Activated naive CD8-positive, alpha-beta T cell (primary cell): Measurements from ENCODE around the gene ITCH.
"Not testable (repeated sequence)": the region's sequence is repeated elsewhere in the genome, so short reads cannot be mapped to it uniquely, and the experiment has no call there.

Source experiments
- H3K27ac Mint-ChIP-seq: one replicate; pipeline ENCODE4 v1.8.0; 2021; ENCODE audit warnings: mixed read lengths
- H3K27me3 Mint-ChIP-seq: one replicate; pipeline ENCODE4 v1.8.0; 2021; ENCODE audit warnings: mixed read lengths
- H3K36me3 Mint-ChIP-seq: one replicate; pipeline ENCODE4 v1.8.0; 2021; ENCODE audit warnings: mixed read lengths
- H3K4me1 Mint-ChIP-seq: one replicate; pipeline ENCODE4 v1.8.0; 2021; ENCODE audit warnings: low read depth, mixed read lengths
- H3K4me3 Mint-ChIP-seq: one replicate; pipeline ENCODE4 v1.8.0; 2021; ENCODE audit warnings: mild to moderate bottlenecking, mixed read lengths
- H3K9me3 Mint-ChIP-seq: one replicate; pipeline ENCODE4 v1.8.0; 2021; ENCODE audit warnings: low read depth, mixed read lengths

ITCH gene

DNA sequence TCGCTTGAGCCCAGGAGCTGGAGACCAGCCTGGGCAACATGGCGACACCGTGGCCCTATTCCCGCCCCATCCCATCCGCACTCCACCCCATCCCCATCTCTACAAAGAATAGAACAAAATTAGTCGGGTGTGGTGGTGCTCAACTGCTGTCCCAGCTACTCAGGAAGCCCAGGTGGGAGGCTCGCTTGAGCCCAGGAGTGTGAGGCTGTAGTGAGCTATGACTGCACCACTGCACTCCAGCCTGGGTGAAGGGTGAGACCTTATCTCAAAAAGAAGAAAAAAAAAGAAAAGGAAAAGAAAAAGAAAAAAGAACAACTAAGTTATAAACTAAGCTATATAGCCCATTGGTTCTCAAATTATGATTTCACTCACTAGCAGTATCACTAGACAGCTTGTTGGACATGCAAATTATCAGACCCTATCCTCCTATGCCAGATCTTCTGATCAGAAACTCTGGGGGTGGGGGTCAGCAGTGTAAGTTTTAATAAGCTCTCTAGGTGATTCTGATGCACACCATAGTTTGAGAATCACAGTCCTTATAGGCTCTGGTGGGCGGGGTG is 491 bp upstream of the ITCH start:
- peak overlapping the region; percentile 99 for H3K27ac Mint-ChIP-seq
- H3K4me3 Mint-ChIP-seq = peak overlapping the region; percentile 99
- peaks cover 37% of the 10 kb centered on the region for H3K4me1 Mint-ChIP-seq
- peaks cover 7% of the 10 kb centered on the region for H3K36me3 Mint-ChIP-seq
- no peaks in the 10 kb centered on the region for H3K9me3 Mint-ChIP-seq
- no peaks in the 10 kb centered on the region for H3K27me3 Mint-ChIP-seq

DNA sequence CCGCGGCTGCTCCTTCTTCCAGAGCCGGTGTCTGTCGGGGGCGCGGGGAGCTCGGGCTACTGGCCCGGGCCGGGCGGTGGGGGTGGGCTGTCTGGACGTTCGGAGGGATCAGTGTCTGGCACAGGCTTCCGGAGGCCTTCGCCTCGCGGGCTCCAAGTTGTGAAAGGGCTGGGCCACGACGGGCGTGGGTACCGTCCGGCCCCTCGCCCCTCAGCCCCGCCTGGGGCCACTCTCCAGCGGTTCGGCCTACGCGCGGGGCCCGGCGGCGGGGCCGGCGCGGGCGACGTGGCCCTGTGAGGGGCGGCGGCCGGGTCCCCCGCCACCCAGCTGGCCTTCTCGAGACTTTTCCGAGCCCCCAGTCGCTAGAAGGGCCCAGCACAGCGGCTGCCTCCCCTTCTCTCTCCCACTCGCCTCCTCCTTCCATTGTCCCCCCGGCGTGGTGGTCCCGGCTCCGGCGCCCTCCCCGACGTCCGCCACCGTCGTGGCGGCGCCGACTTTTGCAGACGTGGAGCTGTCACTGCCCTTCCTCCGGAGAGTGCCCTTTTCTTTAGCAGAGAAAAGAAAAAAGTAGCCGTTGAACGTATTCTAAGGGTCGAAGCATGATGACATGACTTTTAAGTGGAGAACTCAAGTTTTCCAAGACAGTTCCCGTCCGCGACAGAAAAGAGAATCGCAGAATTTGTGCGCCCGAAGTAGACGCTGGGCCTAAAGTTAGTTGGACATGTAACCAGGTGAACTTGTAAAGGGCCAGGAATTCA is 571 bp downstream of the ITCH start:
- Mint-ChIP-seq H3K4me1 (peaks cover 46% of the 10 kb centered on the region), H3K27me3 (no peaks in the 10 kb centered on the region), H3K36me3 (peaks cover 7% of the 10 kb centered on the region), H3K9me3 (no peaks in the 10 kb centered on the region), H3K4me3 (peak overlapping the region; percentile 99), H3K27ac (peak overlapping the region; percentile 99)

DNA sequence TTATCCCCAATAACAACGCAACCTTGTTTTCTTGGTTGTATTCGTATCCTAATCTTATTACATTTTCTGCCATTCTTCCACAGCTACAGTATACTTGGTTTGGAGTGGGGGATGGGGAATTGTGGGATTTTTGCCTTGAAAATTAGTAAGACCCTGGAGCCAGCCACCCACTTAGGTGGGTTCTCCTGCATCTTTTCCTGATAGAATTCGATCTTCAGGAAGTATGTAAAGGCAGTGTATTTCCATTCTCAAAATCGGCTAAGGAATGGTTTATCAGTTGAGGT is 1.1 kb downstream of the ITCH start:
- Mint-ChIP-seq H3K36me3 (peaks cover 7% of the 10 kb centered on the region), H3K9me3 (no peaks in the 10 kb centered on the region), H3K27ac (peak overlapping the region; percentile 85), H3K27me3 (no peaks in the 10 kb centered on the region), H3K4me3 (peak overlapping the region; percentile 92), H3K4me1 (peaks cover 51% of the 10 kb centered on the region)

DNA sequence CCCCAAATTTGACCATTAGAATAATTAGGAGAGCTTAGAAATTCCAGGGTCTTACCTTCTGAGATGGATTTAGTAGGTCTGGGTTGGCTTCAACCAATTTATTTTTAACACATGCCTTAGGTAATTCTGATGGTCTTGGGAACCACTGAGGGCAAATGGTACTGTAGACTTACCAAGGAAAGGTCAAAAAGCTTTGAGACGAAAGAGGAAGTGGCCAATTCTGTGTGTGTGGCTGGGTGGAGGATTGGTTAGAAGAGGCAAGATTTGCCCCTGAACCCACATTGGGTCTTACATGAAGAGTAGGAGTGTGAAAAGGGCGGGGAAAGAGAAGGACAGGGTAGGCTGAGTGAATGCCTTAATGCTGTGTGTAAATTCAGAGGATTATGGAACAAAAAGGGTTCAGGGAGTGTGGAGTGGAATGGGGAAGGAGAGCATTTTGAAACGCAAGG is 2.7 kb downstream of the ITCH start:
- H3K4me3 Mint-ChIP-seq = peak overlapping the region; percentile 77
- H3K27ac Mint-ChIP-seq = peak overlapping the region; percentile 59
- peaks cover 7% of the 10 kb centered on the region for H3K36me3 Mint-ChIP-seq
- no peaks in the 10 kb centered on the region for H3K9me3 Mint-ChIP-seq
- peaks cover 57% of the 10 kb centered on the region for H3K4me1 Mint-ChIP-seq
- no peaks in the 10 kb centered on the region for H3K27me3 Mint-ChIP-seq

DNA sequence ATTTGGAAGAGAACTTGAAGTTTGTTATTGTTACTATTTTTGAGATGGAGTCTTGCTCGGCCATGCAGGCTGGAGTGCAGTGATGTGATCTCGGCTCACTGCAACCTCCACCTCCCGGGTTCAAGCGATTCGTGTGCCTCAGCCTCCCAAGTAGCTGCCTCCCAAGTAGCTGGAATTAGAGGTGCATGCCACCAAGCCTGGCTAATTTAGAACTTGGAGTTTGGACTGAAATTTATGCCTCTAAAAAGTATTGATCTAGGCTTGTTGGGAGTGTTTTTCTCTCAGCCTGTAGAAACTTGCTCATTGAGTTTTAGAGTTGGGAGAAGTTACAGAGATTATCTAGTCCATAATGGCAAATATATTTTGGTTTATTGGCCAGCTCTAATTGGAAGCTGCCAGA is 4.1 kb downstream of the ITCH start:
- Mint-ChIP-seq H3K4me3 (no peak overlapping the region), H3K36me3 (peaks cover 10% of the 10 kb centered on the region), H3K4me1 (peaks cover 59% of the 10 kb centered on the region), H3K27me3 (no peaks in the 10 kb centered on the region), H3K9me3 (no peaks in the 10 kb centered on the region), H3K27ac (no peak overlapping the region)

DNA sequence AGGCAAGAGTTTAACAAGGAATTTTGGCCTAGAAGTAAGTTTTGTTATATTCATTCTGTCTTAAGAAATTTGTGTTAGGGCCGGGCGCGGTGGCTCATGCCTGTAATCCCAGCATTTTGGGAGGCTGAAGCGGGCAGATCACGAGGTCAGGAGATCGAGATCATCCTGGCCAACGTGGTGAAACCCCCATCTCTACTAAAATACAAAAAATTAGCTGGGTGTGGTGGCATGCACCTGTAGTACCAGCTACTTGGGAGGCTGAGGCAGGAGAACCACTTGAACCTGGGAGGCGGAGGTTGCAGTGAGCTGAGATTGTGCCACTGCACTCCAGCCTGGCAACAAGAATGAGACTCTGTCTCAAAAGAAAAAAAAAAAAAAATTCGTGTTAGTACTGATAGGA is 4.8 kb downstream of the ITCH start:
- not testable (repeated sequence) for H3K9me3 Mint-ChIP-seq, H3K36me3 Mint-ChIP-seq, H3K27me3 Mint-ChIP-seq, H3K27ac Mint-ChIP-seq
- H3K4me3 Mint-ChIP-seq = peak overlapping the region; percentile 15
- peaks cover 57% of the 10 kb centered on the region for H3K4me1 Mint-ChIP-seq

DNA sequence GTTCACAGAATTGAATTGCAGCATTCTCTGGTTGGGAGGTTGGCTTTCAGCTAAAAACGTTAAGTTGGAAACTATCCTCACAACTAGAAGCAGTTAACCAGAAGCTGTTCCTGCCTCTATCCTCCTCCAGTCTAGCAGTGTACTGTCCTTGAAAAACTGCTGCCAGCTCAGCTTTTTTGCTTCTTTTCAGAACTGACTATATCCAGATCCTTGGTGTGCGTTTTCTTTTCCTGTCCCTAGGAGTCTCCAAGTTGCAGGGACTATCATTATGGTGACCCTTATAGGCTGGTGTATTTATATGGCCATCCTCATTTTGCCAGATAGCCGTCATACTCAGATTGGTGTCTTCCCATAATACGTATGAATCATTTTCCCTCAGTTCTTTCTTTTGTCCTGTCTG is 5.5 kb downstream of the ITCH start:
- Mint-ChIP-seq H3K36me3 (peaks cover 10% of the 10 kb centered on the region), H3K4me3 (no peak overlapping the region), H3K27ac (peak overlapping the region; percentile 41), H3K27me3 (no peaks in the 10 kb centered on the region), H3K9me3 (no peaks in the 10 kb centered on the region), H3K4me1 (peaks cover 54% of the 10 kb centered on the region)

DNA sequence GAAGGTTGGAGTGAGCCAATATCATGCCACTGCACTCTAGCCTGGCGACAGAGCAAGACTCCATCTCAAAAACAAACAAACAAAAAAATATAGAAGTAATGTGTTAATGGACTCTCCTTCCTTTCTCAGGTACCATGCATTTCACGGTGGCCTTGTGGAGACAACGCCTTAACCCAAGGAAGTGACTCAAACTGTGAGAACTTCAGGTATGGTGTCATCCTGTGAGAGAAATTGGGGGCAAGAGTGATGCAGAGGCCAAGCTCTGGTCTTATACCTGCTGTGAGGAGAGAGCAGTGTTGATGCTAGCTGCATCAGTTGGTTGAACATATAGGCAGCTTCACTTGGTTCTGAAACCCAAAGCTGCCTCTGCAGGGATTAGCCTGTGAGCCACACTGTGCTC is 6.2 kb downstream of the ITCH start:
- no peak overlapping the region for H3K27ac Mint-ChIP-seq
- no peak overlapping the region for H3K4me3 Mint-ChIP-seq
- H3K9me3 Mint-ChIP-seq = no peaks in the 10 kb centered on the region
- H3K4me1 Mint-ChIP-seq = peaks cover 54% of the 10 kb centered on the region
- H3K27me3 Mint-ChIP-seq = no peaks in the 10 kb centered on the region
- H3K36me3 Mint-ChIP-seq = peaks cover 12% of the 10 kb centered on the region

DNA sequence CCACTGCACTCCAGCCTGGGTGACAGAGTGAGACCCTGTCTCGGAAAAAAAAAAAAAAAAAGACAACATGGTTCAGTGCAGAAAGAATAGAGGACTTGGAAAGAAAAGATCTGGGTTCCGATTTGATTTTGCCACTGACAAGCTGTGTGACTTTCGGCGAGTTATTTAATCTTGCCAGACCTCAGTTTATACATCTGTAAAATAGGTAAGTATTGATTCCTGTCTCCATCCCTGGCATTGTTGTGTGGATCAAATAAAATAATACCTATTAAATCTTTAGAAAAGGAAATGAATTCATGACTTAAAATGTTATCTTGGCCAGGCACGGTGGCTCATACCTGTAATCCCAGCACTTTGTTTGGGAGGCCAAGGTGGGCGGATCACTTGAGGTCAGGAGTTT is 7.0 kb downstream of the ITCH start:
- Mint-ChIP-seq H3K9me3 (no peaks in the 10 kb centered on the region), H3K27ac (no peak overlapping the region), H3K4me1 (peaks cover 55% of the 10 kb centered on the region), H3K36me3 (peaks cover 13% of the 10 kb centered on the region), H3K27me3 (no peaks in the 10 kb centered on the region), H3K4me3 (no peak overlapping the region)

DNA sequence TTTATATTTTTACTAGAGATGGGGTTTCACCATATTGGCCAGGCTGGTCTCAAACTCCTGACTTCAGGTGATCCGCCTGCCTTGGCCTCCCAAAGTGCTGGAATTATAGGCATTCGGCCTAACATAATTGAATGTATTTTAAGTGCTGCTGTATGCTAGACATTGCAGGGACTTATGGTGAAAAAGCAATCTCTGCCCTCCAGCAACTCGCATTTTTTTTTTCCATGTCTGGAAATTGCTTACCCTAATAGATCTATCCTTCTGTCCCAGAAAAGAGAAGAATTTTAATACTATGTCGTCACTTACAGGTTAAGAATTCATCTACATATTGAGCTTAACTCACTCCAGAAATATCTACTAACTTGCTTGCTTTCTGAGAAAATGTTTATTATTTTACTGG is 10.4 kb downstream of the ITCH start:
- Mint-ChIP-seq H3K4me3 (no peak overlapping the region), H3K36me3 (peaks cover 6% of the 10 kb centered on the region), H3K27me3 (no peaks in the 10 kb centered on the region), H3K27ac (no peak overlapping the region), H3K9me3 (no peaks in the 10 kb centered on the region), H3K4me1 (peaks cover 42% of the 10 kb centered on the region)

DNA sequence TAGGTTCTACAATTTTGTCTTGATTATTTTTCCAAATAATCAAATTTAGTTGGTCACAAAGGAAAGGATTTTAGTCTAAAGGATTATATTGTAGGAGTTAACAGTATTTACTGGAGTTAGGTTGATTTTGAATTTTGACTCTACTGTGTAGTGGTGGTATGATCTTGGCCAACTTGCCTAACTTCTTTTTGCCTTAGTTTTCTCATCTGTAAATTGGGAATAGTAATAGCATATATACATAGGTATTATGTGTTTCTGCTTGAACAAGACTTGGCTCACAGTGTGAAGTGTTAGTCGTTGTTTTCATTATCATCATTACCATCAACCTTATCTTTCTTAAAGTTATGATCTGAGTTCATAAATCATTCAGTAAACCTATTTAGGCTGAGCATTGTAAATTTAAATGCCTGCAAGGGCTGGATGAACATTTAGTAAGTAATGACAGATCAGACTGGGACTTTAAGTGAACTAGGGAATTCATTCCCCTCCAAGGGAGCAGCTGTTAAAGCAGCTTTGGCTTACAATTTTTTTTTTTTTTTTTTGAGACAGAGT is 11.2 kb downstream of the ITCH start:
- Mint-ChIP-seq H3K4me3 (no peak overlapping the region), H3K9me3 (no peaks in the 10 kb centered on the region), H3K27me3 (no peaks in the 10 kb centered on the region), H3K4me1 (peaks cover 36% of the 10 kb centered on the region), H3K27ac (no peak overlapping the region), H3K36me3 (peaks cover 6% of the 10 kb centered on the region)

DNA sequence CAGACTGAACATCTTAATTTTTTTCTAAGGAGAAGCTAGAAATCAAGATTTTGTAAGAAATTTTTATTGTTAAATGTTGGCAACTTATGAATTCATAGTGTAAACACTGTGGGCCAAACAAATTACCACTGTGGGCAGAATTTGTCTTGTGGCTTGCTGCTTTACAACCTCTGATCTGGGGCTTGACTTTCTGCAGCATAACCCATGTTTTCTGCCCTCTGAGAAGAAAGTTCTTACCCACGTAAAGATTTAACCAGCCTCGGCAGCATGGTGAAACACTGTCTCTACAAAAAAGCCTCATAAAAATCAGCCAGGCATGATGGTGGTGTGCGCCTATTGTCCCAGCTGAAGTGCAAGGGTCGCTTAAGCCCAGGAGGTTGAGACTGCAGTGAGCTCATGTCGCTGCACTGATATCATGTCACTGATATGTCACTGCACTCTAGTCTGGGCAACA is 12.9 kb downstream of the ITCH start:
- Mint-ChIP-seq H3K9me3 (no peaks in the 10 kb centered on the region), H3K27ac (no peak overlapping the region), H3K27me3 (no peaks in the 10 kb centered on the region), H3K36me3 (peaks cover 8% of the 10 kb centered on the region), H3K4me1 (peaks cover 31% of the 10 kb centered on the region), H3K4me3 (no peak overlapping the region)

DNA sequence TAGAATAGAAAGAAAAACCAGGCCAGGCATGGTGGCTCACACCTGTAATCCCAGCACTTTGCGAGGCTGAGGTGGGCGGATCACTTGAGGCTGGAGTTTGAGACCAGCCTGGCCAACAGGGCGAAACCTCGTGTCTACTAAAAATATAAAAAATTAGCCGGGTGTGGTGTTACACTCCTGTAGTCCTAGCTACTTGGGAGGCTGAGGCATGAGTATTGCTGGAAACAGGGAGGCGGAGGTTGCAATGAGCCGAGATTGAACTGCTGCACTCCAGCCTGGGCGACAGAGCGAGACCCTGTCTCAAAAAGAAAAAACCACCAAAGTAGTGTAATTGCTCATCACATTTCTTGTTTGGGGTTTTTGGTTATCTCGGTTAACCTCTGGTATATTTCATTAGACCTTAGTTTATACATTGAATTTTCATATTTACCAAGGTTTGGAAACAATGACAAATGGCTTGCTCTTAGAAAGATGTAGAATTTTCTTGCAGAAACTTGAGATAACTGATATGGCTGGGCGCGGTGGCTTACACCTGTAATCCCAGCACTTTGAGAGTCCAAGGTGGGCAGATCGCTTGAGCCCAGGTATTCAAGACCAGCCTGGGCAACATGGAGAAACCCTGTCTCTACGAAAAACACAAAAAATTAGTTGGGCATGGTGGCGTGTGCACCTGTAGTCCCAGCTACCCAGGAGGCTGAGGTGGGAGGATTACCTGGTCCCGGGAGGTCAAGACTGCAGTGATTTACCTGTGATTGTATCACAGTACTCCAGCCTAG is 14.2 kb downstream of the ITCH start:
- H3K4me3 Mint-ChIP-seq = no peak overlapping the region

DNA sequence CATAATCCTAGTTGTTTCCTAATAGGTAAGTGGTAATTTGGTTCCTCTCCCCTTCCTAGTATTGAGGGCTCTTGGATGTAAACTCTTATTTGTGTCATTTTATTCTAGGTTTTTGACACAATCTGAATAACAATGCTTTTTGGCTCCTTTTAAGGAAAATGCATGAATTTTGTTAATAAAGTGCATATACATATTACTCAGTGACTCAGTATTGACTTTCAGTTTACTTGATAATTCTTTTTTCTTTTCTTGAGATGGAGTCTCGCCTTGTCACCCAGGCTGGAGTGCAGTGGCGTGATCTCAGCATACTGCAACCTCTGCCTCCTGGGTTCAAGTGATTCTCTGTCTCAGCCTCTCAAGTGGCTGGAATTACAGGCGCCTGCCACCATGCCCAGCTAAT is 19.1 kb downstream of the ITCH start:
- Mint-ChIP-seq H3K4me1 (peaks cover 31% of the 10 kb centered on the region), H3K27ac (no peak overlapping the region), H3K36me3 (peaks cover 2% of the 10 kb centered on the region), H3K27me3 (no peaks in the 10 kb centered on the region), H3K9me3 (no peaks in the 10 kb centered on the region), H3K4me3 (no peak overlapping the region)

More for the DNA sequence above, 14.2 kb downstream of the ITCH start:
- Mint-ChIP-seq H3K9me3 (no peaks in the 10 kb centered on the region), H3K27me3 (no peaks in the 10 kb centered on the region), H3K27ac (no peak overlapping the region), H3K4me1 (peaks cover 36% of the 10 kb centered on the region), H3K36me3 (peaks cover 5% of the 10 kb centered on the region)

DNA sequence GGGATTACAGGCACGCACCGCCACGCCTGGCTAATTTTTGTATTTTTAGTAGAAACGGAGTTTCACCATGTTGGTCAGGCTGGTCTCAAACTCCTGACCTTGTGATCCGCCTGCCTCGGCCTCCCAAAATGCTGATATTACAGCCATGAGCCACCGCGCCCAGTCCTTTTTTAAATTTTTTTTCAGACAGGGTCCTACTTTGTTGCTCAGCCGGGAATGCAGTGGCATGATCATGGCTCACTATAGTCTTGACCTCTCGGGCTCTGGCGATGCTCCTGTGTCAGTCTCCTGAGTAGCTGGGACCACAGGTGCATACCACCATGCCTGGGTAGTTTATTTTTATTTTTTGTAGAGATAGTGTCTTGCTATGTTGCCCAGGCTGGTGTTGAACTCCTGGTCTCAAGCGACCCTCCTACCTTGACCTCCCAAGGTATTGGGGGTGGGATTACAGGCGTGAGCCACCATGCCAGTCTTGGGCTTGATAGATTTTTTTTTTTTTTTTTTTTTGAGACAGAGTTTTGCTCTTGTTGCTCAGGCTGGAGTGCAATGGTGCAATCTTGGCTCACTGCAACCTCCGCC is 19.9 kb downstream of the ITCH start:
- H3K36me3 Mint-ChIP-seq, H3K27me3 Mint-ChIP-seq, H3K4me3 Mint-ChIP-seq, H3K9me3 Mint-ChIP-seq, H3K27ac Mint-ChIP-seq: not testable (repeated sequence)
- H3K4me1 Mint-ChIP-seq = peaks cover 25% of the 10 kb centered on the region
